Measurements from ENCODE around the gene CARS1.

Gene CARS1

GRCh38 chr11:3093281-3094191, 36.3 kb upstream of the CARS1 start:
- Histone ChIP-seq H3K4me2 (ENCODE audit: low read length, poor library complexity, severe bottlenecking) (no peak overlapping the region), H3K27me3 (ENCODE audit: control insufficient read depth in 1 of 2, insufficient read depth in 1 of 2, low read length in 2 of 2) (no peaks in the 10 kb centered on the region), H3K9ac (ENCODE audit: low read length) (no peak overlapping the region), H2BK5ac (ENCODE audit: low read depth, low read length, poor library complexity, severe bottlenecking) (no peak overlapping the region), H4K91ac (ENCODE audit: low read length) (peak overlapping the region; percentile 47), H4K8ac (ENCODE audit: low read length) (peak overlapping the region; percentile 15), H3K4me3 (ENCODE audit: insufficient read depth in 1 of 2, low read depth in 1 of 2, low read length in 2 of 2) (no peak overlapping the region), H3K18ac (ENCODE audit: low read depth in 1 of 2, low read length in 2 of 2) (peak overlapping the region in 1 of 2 experiments; percentile 51), H3K27ac (ENCODE audit: low read length, poor library complexity, severe bottlenecking) (no peak overlapping the region), H2BK120ac (ENCODE audit: low read depth, low read length) (no peak overlapping the region), H3K14ac (ENCODE audit: low read length in 2 of 2) (peak overlapping the region in 1 of 2 experiments; percentile 35), H3K23ac (ENCODE audit: low read length in 2 of 2) (no peak overlapping the region), H3K36me3 (ENCODE audit: control insufficient read depth in 1 of 2, insufficient read depth in 2 of 2, low read depth in 1 of 2, low read length in 2 of 2) (peaks cover 38 to 54% of the 10 kb centered on the region in 2 experiments), H2BK12ac (ENCODE audit: low read length in 2 of 2) (peak overlapping the region in 1 of 2 experiments; percentile 91), H2BK15ac (ENCODE audit: low read depth, poor library complexity, severe bottlenecking) (no peak overlapping the region), H3K4ac (ENCODE audit: low read depth in 1 of 2, low read length in 2 of 2) (no peak overlapping the region), H3K4me1 (ENCODE audit: control insufficient read depth, insufficient read depth, low read depth, low read length) (peaks cover 25% of the 10 kb centered on the region), H2AK5ac (ENCODE audit: low read length, severe bottlenecking) (no peak overlapping the region), H3K79me1 (replicated peaks; ENCODE audit: low read length, poor library complexity, severe bottlenecking) (no peaks in the 10 kb centered on the region), H3K9me3 (ENCODE audit: control insufficient read depth, low read length) (no peaks in the 10 kb centered on the region), H2AFZ (ENCODE audit: low read depth, low read length) (no peak overlapping the region)
- no peak for DNase-seq
- WGBS: 88% methylated on average over 36 of the region's 36 CpGs

GRCh38 chr11:3092603-3093141, 35.4 kb upstream of the CARS1 start:
- Histone ChIP-seq H2BK120ac (ENCODE audit: low read depth, low read length) (peak overlapping the region; percentile 6), H3K18ac (ENCODE audit: low read depth in 1 of 2, low read length in 2 of 2) (no peak overlapping the region), H3K9ac (ENCODE audit: low read length) (no peak overlapping the region), H3K79me1 (replicated peaks; ENCODE audit: low read length, poor library complexity, severe bottlenecking) (no peaks in the 10 kb centered on the region), H2BK12ac (ENCODE audit: low read length in 2 of 2) (peak overlapping the region in 1 of 2 experiments; percentile 1), H3K23ac (ENCODE audit: low read length in 2 of 2) (no peak overlapping the region), H2BK15ac (ENCODE audit: low read depth, poor library complexity, severe bottlenecking) (no peak overlapping the region), H3K27me3 (ENCODE audit: control insufficient read depth in 1 of 2, insufficient read depth in 1 of 2, low read length in 2 of 2) (no peaks in the 10 kb centered on the region), H3K4me1 (ENCODE audit: control insufficient read depth, insufficient read depth, low read depth, low read length) (peaks cover 33% of the 10 kb centered on the region), H2BK5ac (ENCODE audit: low read depth, low read length, poor library complexity, severe bottlenecking) (no peak overlapping the region), H3K27ac (ENCODE audit: low read length, poor library complexity, severe bottlenecking) (no peak overlapping the region), H3K36me3 (ENCODE audit: control insufficient read depth in 1 of 2, insufficient read depth in 2 of 2, low read depth in 1 of 2, low read length in 2 of 2) (peaks cover 38 to 58% of the 10 kb centered on the region in 2 experiments), H2AK5ac (ENCODE audit: low read length, severe bottlenecking) (no peak overlapping the region), H3K4ac (ENCODE audit: low read depth in 1 of 2, low read length in 2 of 2) (no peak overlapping the region), H3K14ac (ENCODE audit: low read length in 2 of 2) (no peak overlapping the region), H2AFZ (ENCODE audit: low read depth, low read length) (no peak overlapping the region), H4K91ac (ENCODE audit: low read length) (peak overlapping the region; percentile 63), H3K9me3 (ENCODE audit: control insufficient read depth, low read length) (no peaks in the 10 kb centered on the region), H3K4me2 (ENCODE audit: low read length, poor library complexity, severe bottlenecking) (no peak overlapping the region), H3K4me3 (ENCODE audit: insufficient read depth in 1 of 2, low read depth in 1 of 2, low read length in 2 of 2) (no peak overlapping the region), H4K8ac (ENCODE audit: low read length) (no peak overlapping the region)
- 96% methylated on average over 15 of the region's 15 CpGs for WGBS
- no peak for DNase-seq

- H3K4ac ChIP-seq (ENCODE audit: low read depth in 1 of 2, low read length in 2 of 2): no peak overlapping the region
- H3K4me2 ChIP-seq (ENCODE audit: low read length, poor library complexity, severe bottlenecking): no peak overlapping the region
- H2AK5ac ChIP-seq (ENCODE audit: low read length, severe bottlenecking): no peak overlapping the region
- peak overlapping the region; percentile 78 for H4K8ac ChIP-seq (ENCODE audit: low read length)
- H3K18ac ChIP-seq (ENCODE audit: low read depth in 1 of 2, low read length in 2 of 2): peak overlapping the region in 1 of 2 experiments; percentile 54
- H2BK5ac ChIP-seq (ENCODE audit: low read depth, low read length, poor library complexity, severe bottlenecking): no peak overlapping the region
- no peak overlapping the region for H3K23ac ChIP-seq (ENCODE audit: low read length in 2 of 2)
- no peaks in the 10 kb centered on the region for H3K9me3 ChIP-seq (ENCODE audit: control insufficient read depth, low read length)
- no peak overlapping the region for H3K27ac ChIP-seq (ENCODE audit: low read length, poor library complexity, severe bottlenecking)
- DNase-seq: peak; percentile 62
- peaks cover 40% of the 10 kb centered on the region for H3K4me1 ChIP-seq (ENCODE audit: control insufficient read depth, insufficient read depth, low read depth, low read length)
- WGBS: 50% methylated on average over 26 of the region's 27 CpGs
- peaks cover 32 to 65% of the 10 kb centered on the region in 2 experiments for H3K36me3 ChIP-seq (ENCODE audit: control insufficient read depth in 1 of 2, insufficient read depth in 2 of 2, low read depth in 1 of 2, low read length in 2 of 2)
- H3K27me3 ChIP-seq (ENCODE audit: control insufficient read depth in 1 of 2, insufficient read depth in 1 of 2, low read length in 2 of 2): no peaks in the 10 kb centered on the region
- no peak overlapping the region for H2BK15ac ChIP-seq (ENCODE audit: low read depth, poor library complexity, severe bottlenecking)
- peak overlapping the region; percentile 63 for H4K91ac ChIP-seq (ENCODE audit: low read length)
- H3K79me1 ChIP-seq (replicated peaks; ENCODE audit: low read length, poor library complexity, severe bottlenecking): no peaks in the 10 kb centered on the region
- H2BK12ac ChIP-seq (ENCODE audit: low read length in 2 of 2): peak overlapping the region; percentile 9 to 74
- no peak overlapping the region for H2AFZ ChIP-seq (ENCODE audit: low read depth, low read length)
- H2BK120ac ChIP-seq (ENCODE audit: low read depth, low read length): peak overlapping the region; percentile 6
- no peak overlapping the region for H3K14ac ChIP-seq (ENCODE audit: low read length in 2 of 2)
- H3K9ac ChIP-seq (ENCODE audit: low read length): no peak overlapping the region
- no peak overlapping the region for H3K4me3 ChIP-seq (ENCODE audit: insufficient read depth in 1 of 2, low read depth in 1 of 2, low read length in 2 of 2)
Measured at GRCh38 chr11:3091846-3092602, 34.8 kb upstream of the CARS1 start.

Measured in mesenchymal stem cell (in vitro differentiated cells and primary cell).